IMR-90 (cell line): ENCODE data around the gene UBALD1. TPM values are rescaled to one million over a fixed set of nuclear protein-coding genes. Genes with fewer than 3 reads are reported as not detected.

ENCODE experiments used
- ATAC-seq: fragments of 200-7000 bp; cut with Tn5 transposase; 2 replicates; pipeline ENCODE4 v1.9.1; 2020; ENCODE audit warnings: low read depth, mild to moderate bottlenecking, moderate library complexity
- BruUV-seq: library from RNA; stranded (reverse); fragments of 400-500 nt; replicated peaks from 2 replicates; lab custom pipeline; 2021; lab: Mats Ljungman, UMichigan
- CTCF ChIA-PET: fragments of 300-600 bp; formaldehyde crosslinking; extraction: SDS; loops from one replicate; lab custom pipeline; 2021; ENCODE audit warnings: antibody characterized with exemption; lab: Yijun Ruan, JAX
- POLR2A ChIA-PET: fragments of 300-600 bp; sonication (Branson Sonifier 250); formaldehyde crosslinking; loops from one replicate; lab custom pipeline; 2022; ENCODE audit warnings: antibody characterized with exemption; ENCODE audit not compliant: unreplicated experiment; lab: Charles Lee
- DNase-seq: peaks from one replicate; pipeline ENCODE4 v3.0.0; 2013
- H2AFZ ChIP-seq: replicated peaks from 2 replicates; pipeline ENCODE3; 2013; ENCODE audit warnings: low read length, mild to moderate bottlenecking; ENCODE audit not compliant: poor library complexity
- H2AK5ac ChIP-seq: 2 replicates; pipeline ENCODE4 v1.6.1; 2013; ENCODE audit warnings: low read depth, low read length, inconsistent platforms
- H2AK9ac ChIP-seq: replicated peaks from 2 replicates; pipeline ENCODE3; 2013; ENCODE audit warnings: mild to moderate bottlenecking, low read depth, low read length, moderate library complexity; ENCODE audit not compliant: poor library complexity
- H2BK120ac ChIP-seq: 2 replicates; pipeline ENCODE4 v1.6.1; 2013; ENCODE audit warnings: low read depth, low read length, inconsistent platforms
- H2BK15ac ChIP-seq: 3 replicates; pipeline ENCODE4 v1.6.1; 2013; ENCODE audit warnings: low read depth, low read length, inconsistent platforms
- H2BK20ac ChIP-seq: 2 replicates; pipeline ENCODE4 v1.6.1; 2013; ENCODE audit warnings: low read depth, mild to moderate bottlenecking, inconsistent platforms, low read length, moderate library complexity
- H2BK5ac ChIP-seq: 2 replicates; pipeline ENCODE4 v1.6.1; 2013; ENCODE audit warnings: mild to moderate bottlenecking, low read depth, low read length, inconsistent platforms; ENCODE audit not compliant: poor library complexity, severe bottlenecking
- H3K14ac ChIP-seq: replicated peaks from 2 replicates; pipeline ENCODE4 v1.6.1; 2013; ENCODE audit warnings: low read depth, low read length, inconsistent platforms
- H3K18ac ChIP-seq: 2 replicates; pipeline ENCODE4 v1.6.1; 2013; ENCODE audit warnings: low read depth, low read length, control low read depth
- H3K23ac ChIP-seq: 2 replicates; pipeline ENCODE4 v1.6.1; 2013; ENCODE audit warnings: low read depth, low read length, inconsistent platforms
- H3K27ac ChIP-seq: 2 replicates; pipeline ENCODE4 v1.5.1; 2013; ENCODE audit warnings: mild to moderate bottlenecking, control low read depth, low read length; ENCODE audit not compliant: insufficient read depth
- H3K27me3 ChIP-seq: 2 replicates; pipeline ENCODE4 v1.6.1; 2013; ENCODE audit warnings: low read length; ENCODE audit not compliant: control insufficient read depth, insufficient read depth
- H3K36me3 ChIP-seq: 2 replicates; pipeline ENCODE4 v1.6.1; 2013; ENCODE audit warnings: low read length, mixed read lengths; ENCODE audit not compliant: control insufficient read depth, insufficient read depth
- H3K4ac ChIP-seq: 2 replicates; pipeline ENCODE4 v1.6.1; 2013; ENCODE audit warnings: low read depth, low read length, inconsistent platforms
- H3K4me1 ChIP-seq: 2 replicates; pipeline ENCODE4 v1.6.1; 2013; ENCODE audit warnings: low read length, mixed read lengths; ENCODE audit not compliant: control insufficient read depth, insufficient read depth
- H3K4me2 ChIP-seq: 2 replicates; pipeline ENCODE4 v1.6.1; 2013; ENCODE audit warnings: low read depth, mild to moderate bottlenecking, control low read depth, low read length, moderate library complexity
- H3K4me3 ChIP-seq: 2 replicates; pipeline ENCODE4 v1.5.1; 2013; ENCODE audit warnings: low read depth, mild to moderate bottlenecking, control low read depth, low read length, moderate library complexity; ENCODE audit not compliant: insufficient read depth
- H3K56ac ChIP-seq: 2 replicates; pipeline ENCODE4 v1.6.1; 2013; ENCODE audit warnings: low read length, inconsistent platforms; ENCODE audit not compliant: insufficient read depth; ENCODE audit errors: extremely low read depth
- H3K79me1 ChIP-seq, 2 experiments: 2 replicates each; pipeline ENCODE4 v1.6.1; 2013; ENCODE audit warnings: low read length in 2 of 2, inconsistent platforms in 1 of 2, low read depth in 1 of 2
- H3K9ac ChIP-seq: 2 replicates; pipeline ENCODE4 v1.6.1; 2013; ENCODE audit warnings: low read depth, low read length, control low read depth
- H3K9me1 ChIP-seq: 2 replicates; pipeline ENCODE4 v1.6.1; 2013; ENCODE audit warnings: low read length, inconsistent platforms; ENCODE audit not compliant: insufficient read depth
- H3K9me3 ChIP-seq: 2 replicates; pipeline ENCODE4 v1.6.1; 2013; ENCODE audit warnings: low read length; ENCODE audit not compliant: control insufficient read depth, insufficient read depth
- H4K20me1 ChIP-seq: 2 replicates; pipeline ENCODE4 v1.6.1; 2013; ENCODE audit warnings: low read length, inconsistent platforms; ENCODE audit not compliant: insufficient read depth
- H4K5ac ChIP-seq: 2 replicates; pipeline ENCODE4 v1.6.1; 2013; ENCODE audit warnings: mild to moderate bottlenecking, low read depth, low read length, control low read depth
- H4K8ac ChIP-seq, 2 experiments: 2 replicates each; pipeline ENCODE4 v1.6.1; 2013; ENCODE audit warnings: low read depth in 2 of 2, low read length in 2 of 2, control low read depth in 1 of 2, inconsistent platforms in 1 of 2
- H4K91ac ChIP-seq: 2 replicates; pipeline ENCODE4 v1.6.1; 2013; ENCODE audit warnings: low read depth, low read length, inconsistent platforms; ENCODE audit not compliant: insufficient read depth
- BHLHE40 ChIP-seq: fragments of 150-350 bp; IDR thresholded peaks from 2 replicates; pipeline ENCODE4 v1.6.1; 2016; ENCODE audit warnings: mild to moderate bottlenecking, low read depth, low read length
- CEBPB ChIP-seq: IDR thresholded peaks from 2 replicates; pipeline ENCODE4 v1.6.1; 2012; ENCODE audit warnings: low read depth, low read length, improper control_type of control experiment
- CHD1 ChIP-seq: IDR thresholded peaks from 2 replicates; pipeline ENCODE4 v1.6.1; 2012; ENCODE audit warnings: low read depth, low read length, improper control_type of control experiment
- CTCF ChIP-seq: conservative IDR thresholded peaks from 2 replicates; pipeline ENCODE4 v1.5.1; 2012; ENCODE audit warnings: mild to moderate bottlenecking, low read depth, low read length, improper control_type of control experiment
- ELK1 ChIP-seq: fragments of 150-350 bp; IDR thresholded peaks from 2 replicates; pipeline ENCODE4 v1.6.1; 2016; ENCODE audit warnings: low read depth, mild to moderate bottlenecking, low read length, moderate library complexity, borderline replicate concordance
- FOS ChIP-seq: fragments of 150-350 bp; IDR thresholded peaks from 2 replicates; pipeline ENCODE4 v1.6.1; 2016; ENCODE audit warnings: low read depth, low read length
- MAFK ChIP-seq: IDR thresholded peaks from 2 replicates; pipeline ENCODE4 v1.6.1; 2012; ENCODE audit warnings: low read depth, low read length, improper control_type of control experiment
- MAZ ChIP-seq: IDR thresholded peaks from 2 replicates; pipeline ENCODE4 v1.6.1; 2012; ENCODE audit warnings: low read depth, mild to moderate bottlenecking, low read length, improper control_type of control experiment, moderate library complexity, borderline replicate concordance
- MXI1 ChIP-seq: IDR thresholded peaks from 2 replicates; pipeline ENCODE4 v1.6.1; 2012; ENCODE audit warnings: low read depth, mild to moderate bottlenecking, low read length, moderate library complexity, borderline replicate concordance
- NFE2L2 ChIP-seq: fragments of 150-350 bp; IDR thresholded peaks from 2 replicates; pipeline ENCODE4 v1.6.1; 2016; ENCODE audit warnings: low read depth, mild to moderate bottlenecking, low read length
- POLR2A ChIP-seq: IDR thresholded peaks from 2 replicates; pipeline ENCODE4 v1.6.1; 2012; ENCODE audit warnings: mild to moderate bottlenecking, low read depth, low read length
- RAD21 ChIP-seq: IDR thresholded peaks from 2 replicates; pipeline ENCODE4 v1.6.1; 2012; ENCODE audit warnings: low read length, improper control_type of control experiment
- RCOR1 ChIP-seq: IDR thresholded peaks from 2 replicates; pipeline ENCODE4 v1.6.1; 2012; ENCODE audit warnings: mild to moderate bottlenecking, low read length, improper control_type of control experiment; ENCODE audit not compliant: insufficient replicate concordance
- RFX5 ChIP-seq: IDR thresholded peaks from 2 replicates; pipeline ENCODE4 v1.8.0; 2012; ENCODE audit warnings: low read depth, mild to moderate bottlenecking, low read length, moderate library complexity
- SMC3 ChIP-seq: fragments of 150-350 bp; IDR thresholded peaks from 2 replicates; pipeline ENCODE4 v1.6.1; 2016; ENCODE audit warnings: low read depth, mild to moderate bottlenecking, antibody characterized with exemption, low read length, moderate library complexity
- USF2 ChIP-seq: fragments of 150-350 bp; IDR thresholded peaks from 2 replicates; pipeline ENCODE4 v1.6.1; 2017; ENCODE audit warnings: mild to moderate bottlenecking, antibody characterized with exemption, low read length, low read depth
- WGBS, 2 experiments: methylation state at CpG; one replicate each; pipeline versions ENCODE4 v1.1.5 to v1.1.7; 2013; ENCODE audit warnings: missing lambda C conversion rate in 2 of 2; ENCODE audit not compliant: insufficient read length in 1 of 2; ENCODE audit errors: extremely low coverage in 2 of 2; 5-methylcytosine and 5-hydroxymethylcytosine counted together
- dilution Hi-C: fragments of 300-500 bp; cut with HindIII; formaldehyde crosslinking; loops from one replicate; pipeline ENCODE4 v1.14.3; 2018; ENCODE audit warnings: low sequenced_read_pairs; ENCODE audit not compliant: unreplicated experiment
- in situ Hi-C: fragments of 300-500 bp; cut with MboI; formaldehyde crosslinking; loops from 3 replicates; pipeline ENCODE4 v1.14.3; 2019; ENCODE audit warnings: low sequenced_read_pairs, inconsistent platforms, mixed read lengths
- intact Hi-C: fragments of 100-400 bp; cut with micrococcal nuclease; formaldehyde crosslinking; loops from 2 replicates; pipeline ENCODE4 v1.10.0; 2022
- polyA plus RNA-seq, 3 experiments: library from polyadenylated mRNA; depleted of rRNA; stranded (reverse); fragments of >200 nt; gene quantifications; 2 replicates each; pipeline ENCODE4 v1.2.3, GENCODE V29; 2012; ENCODE audit warnings: low replicate concordance in 1 of 3
- total RNA-seq: library from RNA; depleted of rRNA; stranded (reverse); fragments of >200 nt; gene quantifications from 2 replicates; pipeline ENCODE4 v1.2.3, GENCODE V29; 2012

UBALD1 gene
- total and polyA plus RNA-seq, 2 of the 4 experiments (the other 2 are of a cell fraction), result 1.3 to 14.5 TPM

GRCh38 chr16:4628283-4628682 is 13.6 kb upstream of the UBALD1 start:
- no peak overlapping the region for H3K4me3 ChIP-seq
- BruUV-seq, result no TSS peak
- no peak overlapping the region for H3K56ac ChIP-seq
- DNase-seq (no peak), ATAC-seq (no peak)
- H3K23ac ChIP-seq, result no peak overlapping the region
- no peak overlapping the region for H3K18ac ChIP-seq
- 0 out of 2 replicates have a peak, but pooled peaks cover 2% of the 10 kb centered on the region for H3K36me3 ChIP-seq
- no peak overlapping the region for H3K14ac ChIP-seq
- no peak overlapping the region for H4K8ac ChIP-seq
- dilution Hi-C loops (no loop called here), in situ Hi-C loops (no loop called here), intact Hi-C loops (no loop called here)
- peaks cover 7% of the 10 kb centered on the region; the same call in 1 of the 2 replicates for H3K9me3 ChIP-seq
- H2BK20ac ChIP-seq, result no peak overlapping the region
- H3K9me1 ChIP-seq, result peaks cover 7% of the 10 kb centered on the region
- H3K4ac ChIP-seq, result no peak overlapping the region
- ChIA-PET CTCF (interaction anchor here (0.6 kb wide), 1 partner anchor 54 kb away, joined by 3 read pairs; no protein-coding TSS in a partner anchor), POLR2A (no interaction called here)
- TF ChIP-seq MAFK, result no peak
- TF ChIP-seq POLR2A, result no peak
- no peak for TF ChIP-seq MXI1
- no peak for TF ChIP-seq MAZ
- no peak for TF ChIP-seq NFE2L2
- TF ChIP-seq RCOR1, result no peak
- TF ChIP-seq FOS, result no peak
- TF ChIP-seq USF2, result no peak
- no peak for TF ChIP-seq CTCF
- no peak for TF ChIP-seq ELK1
- TF ChIP-seq CEBPB, result no peak
- no peak for TF ChIP-seq RFX5
- TF ChIP-seq CHD1, result no peak
- TF ChIP-seq RAD21, result no peak
- no peak for TF ChIP-seq SMC3
- no peak for TF ChIP-seq BHLHE40
- no peak overlapping the region for H4K5ac ChIP-seq
- no peak overlapping the region for H4K91ac ChIP-seq
- no peak overlapping the region for H3K27ac ChIP-seq
- WGBS, 2 experiments, result 100% methylated on average over 4 of the region's 9 CpGs; no CpG with 5 or more reads in 1 of the 2 experiments
- H3K4me1 ChIP-seq, result peaks cover 11% of the 10 kb centered on the region
- H3K79me1 ChIP-seq, result peaks cover 18 to 61% of the 10 kb centered on the region in 2 experiments
- H4K20me1 ChIP-seq, result peaks cover 63% of the 10 kb centered on the region
- H2BK120ac ChIP-seq, result no peak overlapping the region
- H3K4me2 ChIP-seq, result no peak overlapping the region
- no peak overlapping the region for H2BK5ac ChIP-seq
- no peak overlapping the region for H2AFZ ChIP-seq
- H2AK5ac ChIP-seq, result no peak overlapping the region
- H2AK9ac ChIP-seq, result no peak overlapping the region
- no peak overlapping the region for H2BK15ac ChIP-seq
- H3K9ac ChIP-seq, result no peak overlapping the region
- H3K27me3 ChIP-seq, result no peaks in the 10 kb centered on the region
